ENCODE measurements around the gene SAMD4B. TPM values are rescaled to one million over a fixed set of nuclear protein-coding genes. Genes with fewer than 3 reads are reported as not detected.
"Not testable (repeated sequence)": the region's sequence is repeated elsewhere in the genome, so short reads cannot be mapped to it uniquely, and the experiment has no call there.

SAMD4B gene
- total RNA-seq, 1 donor = 85.0 TPM

DNA sequence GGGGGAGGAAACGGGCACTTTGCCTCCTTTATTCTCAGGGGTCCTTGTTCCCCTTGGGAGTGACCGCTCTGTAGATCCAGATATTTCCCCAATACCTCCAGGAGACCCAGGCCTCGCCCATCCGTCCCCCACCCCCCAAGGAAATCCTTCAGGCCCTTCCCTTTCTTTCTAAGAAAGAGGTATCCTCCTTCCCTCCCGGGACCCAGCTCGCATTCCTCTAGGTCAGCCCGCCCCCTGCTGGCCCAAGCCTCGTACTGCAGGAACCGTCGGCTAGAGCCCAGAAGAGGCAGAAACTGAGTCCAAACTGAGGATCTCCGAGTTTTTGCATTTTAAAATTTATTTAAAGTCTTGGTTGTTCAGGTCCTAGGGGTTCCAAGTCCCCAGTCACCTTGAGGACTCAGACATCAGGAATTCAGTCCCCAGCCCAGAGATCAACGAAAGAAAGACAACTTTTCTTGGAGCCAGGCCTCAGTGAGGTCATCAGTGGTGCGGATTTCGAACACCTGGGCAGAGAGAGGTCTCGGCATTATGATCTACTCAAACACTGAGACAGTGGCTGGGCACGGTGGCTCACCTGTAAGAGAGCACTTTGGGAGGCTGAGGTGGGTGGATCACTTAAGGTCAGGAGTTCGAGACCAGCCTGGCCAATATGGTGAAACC lies 14.0 kb upstream of the SAMD4B start:
- Histone ChIP-seq H4K20me1 (ENCODE audit: insufficient read depth, low read length) (no peaks in the 10 kb centered on the region), H3K36me3 (ENCODE audit: insufficient read depth, low read length) (no peaks in the 10 kb centered on the region), H3K79me2 (ENCODE audit: insufficient read depth, low read length) (no peaks in the 10 kb centered on the region), H3K4me3 (ENCODE audit: insufficient read depth, low read length) (no peak overlapping the region), H2AFZ (ENCODE audit: low read length) (no peak overlapping the region), H3K27ac (ENCODE audit: low read depth, low read length) (no peak overlapping the region), H3K27me3 (ENCODE audit: insufficient read depth, low read length) (no peaks in the 10 kb centered on the region), H3K4me1 (ENCODE audit: insufficient read depth, low read length) (no peaks in the 10 kb centered on the region), H3K4me2 (ENCODE audit: insufficient read depth, low read length) (no peak overlapping the region), H3K9me3 (ENCODE audit: low read depth, low read length) (no peaks in the 10 kb centered on the region)
- TF ChIP-seq, protein P1, sequence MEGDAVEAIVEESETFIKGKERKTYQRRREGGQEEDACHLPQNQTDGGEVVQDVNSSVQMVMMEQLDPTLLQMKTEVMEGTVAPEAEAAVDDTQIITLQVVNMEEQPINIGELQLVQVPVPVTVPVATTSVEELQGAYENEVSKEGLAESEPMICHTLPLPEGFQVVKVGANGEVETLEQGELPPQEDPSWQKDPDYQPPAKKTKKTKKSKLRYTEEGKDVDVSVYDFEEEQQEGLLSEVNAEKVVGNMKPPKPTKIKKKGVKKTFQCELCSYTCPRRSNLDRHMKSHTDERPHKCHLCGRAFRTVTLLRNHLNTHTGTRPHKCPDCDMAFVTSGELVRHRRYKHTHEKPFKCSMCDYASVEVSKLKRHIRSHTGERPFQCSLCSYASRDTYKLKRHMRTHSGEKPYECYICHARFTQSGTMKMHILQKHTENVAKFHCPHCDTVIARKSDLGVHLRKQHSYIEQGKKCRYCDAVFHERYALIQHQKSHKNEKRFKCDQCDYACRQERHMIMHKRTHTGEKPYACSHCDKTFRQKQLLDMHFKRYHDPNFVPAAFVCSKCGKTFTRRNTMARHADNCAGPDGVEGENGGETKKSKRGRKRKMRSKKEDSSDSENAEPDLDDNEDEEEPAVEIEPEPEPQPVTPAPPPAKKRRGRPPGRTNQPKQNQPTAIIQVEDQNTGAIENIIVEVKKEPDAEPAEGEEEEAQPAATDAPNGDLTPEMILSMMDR (IDR thresholded peaks at IDR 0.05; ENCODE audit: extremely low read depth, low read depth, low read length) = peak; percentile 96
- peak; percentile 96 for DNase-seq (ENCODE audit: insufficient read length, low spot score, missing footprints)

DNA sequence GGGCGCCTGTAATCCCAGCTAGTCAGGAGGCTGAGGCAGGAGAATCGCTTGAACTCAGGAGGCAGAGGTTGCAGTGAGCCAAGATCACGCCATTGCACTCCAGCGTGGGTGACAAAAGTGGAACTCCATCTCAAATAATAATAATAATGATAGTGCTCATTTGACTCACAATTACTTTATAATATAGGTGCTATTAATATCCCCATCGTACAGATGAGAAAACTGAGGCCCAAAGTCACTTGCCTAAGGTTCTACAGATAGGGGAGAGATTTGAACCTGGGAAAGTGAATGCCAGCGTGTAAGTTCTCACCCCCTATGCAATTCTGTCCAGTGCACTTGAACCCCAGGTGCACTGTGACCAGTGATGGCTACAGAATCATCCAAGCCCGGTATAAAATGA lies 12.3 kb upstream of the SAMD4B start:
- H3K27ac ChIP-seq (ENCODE audit: low read depth, low read length) = no peak overlapping the region
- H2AFZ ChIP-seq (ENCODE audit: low read length) = no peak overlapping the region
- no peaks in the 10 kb centered on the region for H3K79me2 ChIP-seq (ENCODE audit: insufficient read depth, low read length)
- no peaks in the 10 kb centered on the region for H3K36me3 ChIP-seq (ENCODE audit: insufficient read depth, low read length)
- no peaks in the 10 kb centered on the region for H4K20me1 ChIP-seq (ENCODE audit: insufficient read depth, low read length)
- H3K9me3 ChIP-seq (ENCODE audit: low read depth, low read length) = no peaks in the 10 kb centered on the region
- H3K4me3 ChIP-seq (ENCODE audit: insufficient read depth, low read length) = no peak overlapping the region
- TF ChIP-seq, protein P1 (IDR thresholded peaks at IDR 0.05; ENCODE audit: extremely low read depth, low read depth, low read length) = no peak
- peaks cover 2% of the 10 kb centered on the region for H3K27me3 ChIP-seq (ENCODE audit: insufficient read depth, low read length)
- DNase-seq (ENCODE audit: insufficient read length, low spot score, missing footprints) = no peak
- H3K4me1 ChIP-seq (ENCODE audit: insufficient read depth, low read length) = no peaks in the 10 kb centered on the region
- no peak overlapping the region for H3K4me2 ChIP-seq (ENCODE audit: insufficient read depth, low read length)

DNA sequence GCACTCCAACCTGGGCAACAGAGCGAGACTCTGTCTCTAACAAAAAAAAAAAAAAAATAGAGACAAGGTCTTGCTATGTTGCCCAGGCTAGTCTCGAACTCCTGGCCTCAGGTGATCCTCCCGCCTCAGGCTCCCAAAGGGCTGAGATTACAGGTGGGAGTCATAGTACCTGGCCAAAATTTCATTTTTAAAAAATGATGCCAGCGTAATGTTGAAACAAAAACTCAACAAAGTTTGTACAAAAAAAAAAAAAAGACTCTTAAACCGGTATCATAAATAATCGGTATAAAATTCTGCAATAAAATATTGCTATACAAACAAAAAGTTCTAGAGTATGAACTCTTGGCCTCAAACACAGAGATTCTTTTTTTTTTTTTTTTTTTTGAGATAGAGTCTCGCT lies 9.9 kb upstream of the SAMD4B start:
- H3K9me3 ChIP-seq (ENCODE audit: low read depth, low read length) = no peaks in the 10 kb centered on the region
- no peak overlapping the region for H2AFZ ChIP-seq (ENCODE audit: low read length)
- no peaks in the 10 kb centered on the region for H3K4me1 ChIP-seq (ENCODE audit: insufficient read depth, low read length)
- H4K20me1 ChIP-seq (ENCODE audit: insufficient read depth, low read length) = no peaks in the 10 kb centered on the region
- H3K27me3 ChIP-seq (ENCODE audit: insufficient read depth, low read length) = peaks cover 2% of the 10 kb centered on the region
- no peaks in the 10 kb centered on the region for H3K79me2 ChIP-seq (ENCODE audit: insufficient read depth, low read length)
- TF ChIP-seq, protein P1 (IDR thresholded peaks at IDR 0.05; ENCODE audit: extremely low read depth, low read depth, low read length) = no peak
- no peak overlapping the region for H3K27ac ChIP-seq (ENCODE audit: low read depth, low read length)
- no peak for DNase-seq (ENCODE audit: insufficient read length, low spot score, missing footprints)
- no peaks in the 10 kb centered on the region for H3K36me3 ChIP-seq (ENCODE audit: insufficient read depth, low read length)
- H3K4me2 ChIP-seq (ENCODE audit: insufficient read depth, low read length) = no peak overlapping the region
- H3K4me3 ChIP-seq (ENCODE audit: insufficient read depth, low read length) = no peak overlapping the region

DNA sequence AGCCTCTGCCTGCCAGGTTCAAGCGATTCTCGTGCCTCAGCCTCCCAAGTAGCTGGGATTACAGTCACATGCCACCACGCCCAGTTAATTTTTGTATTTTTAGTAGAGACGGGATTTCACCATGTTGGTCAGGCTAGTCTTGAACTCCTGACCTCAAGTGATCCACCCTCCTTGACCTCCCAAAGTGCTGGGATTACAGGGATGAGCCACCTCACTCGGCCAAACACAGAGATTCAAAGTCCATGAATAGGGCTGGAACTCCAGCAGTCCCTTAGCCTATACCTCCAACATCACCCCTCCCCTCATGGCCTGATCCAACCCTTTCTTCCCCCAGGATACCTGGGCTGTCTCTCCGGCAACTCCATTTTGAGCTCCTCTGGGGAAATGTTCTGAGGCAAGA lies 9.5 kb upstream of the SAMD4B start:
- not testable (repeated sequence) for H3K79me2 ChIP-seq (ENCODE audit: insufficient read depth, low read length); H3K36me3 ChIP-seq (ENCODE audit: insufficient read depth, low read length); H3K9me3 ChIP-seq (ENCODE audit: low read depth, low read length); DNase-seq (ENCODE audit: insufficient read length, low spot score, missing footprints); H4K20me1 ChIP-seq (ENCODE audit: insufficient read depth, low read length); H2AFZ ChIP-seq (ENCODE audit: low read length); H3K27me3 ChIP-seq (ENCODE audit: insufficient read depth, low read length); H3K4me2 ChIP-seq (ENCODE audit: insufficient read depth, low read length); H3K4me3 ChIP-seq (ENCODE audit: insufficient read depth, low read length); H3K27ac ChIP-seq (ENCODE audit: low read depth, low read length); H3K4me1 ChIP-seq (ENCODE audit: insufficient read depth, low read length)

All from osteoblast (primary cell).